Measurements from ENCODE around the gene DCLK1.

- no peak for TF ChIP-seq CTCF (IDR thresholded peaks at IDR 0.05 in 2 of 3, conservative IDR thresholded peaks at IDR 0.05 in 1 of 3; ENCODE audit: control insufficient read depth in 2 of 3, extremely low read depth in 1 of 3, insufficient read depth in 1 of 3, low read depth in 3 of 3, low read length in 3 of 3)
- no peak for TF ChIP-seq POLR2A (IDR thresholded peaks at IDR 0.05; ENCODE audit: low read depth, low read length)
- TF ChIP-seq SMC3 (IDR thresholded peaks at IDR 0.05; ENCODE audit: borderline replicate concordance, low read length): no peak
- no peak for TF ChIP-seq ZZZ3 (IDR thresholded peaks at IDR 0.05; ENCODE audit: control insufficient read depth, insufficient read length, low read depth)
- no peak for TF ChIP-seq CUX1 (IDR thresholded peaks at IDR 0.05; ENCODE audit: insufficient replicate concordance, low read depth, low read length)
- no peak for TF ChIP-seq JUND (IDR thresholded peaks at IDR 0.05; ENCODE audit: low read depth, low read length)
- TF ChIP-seq, protein P1, sequence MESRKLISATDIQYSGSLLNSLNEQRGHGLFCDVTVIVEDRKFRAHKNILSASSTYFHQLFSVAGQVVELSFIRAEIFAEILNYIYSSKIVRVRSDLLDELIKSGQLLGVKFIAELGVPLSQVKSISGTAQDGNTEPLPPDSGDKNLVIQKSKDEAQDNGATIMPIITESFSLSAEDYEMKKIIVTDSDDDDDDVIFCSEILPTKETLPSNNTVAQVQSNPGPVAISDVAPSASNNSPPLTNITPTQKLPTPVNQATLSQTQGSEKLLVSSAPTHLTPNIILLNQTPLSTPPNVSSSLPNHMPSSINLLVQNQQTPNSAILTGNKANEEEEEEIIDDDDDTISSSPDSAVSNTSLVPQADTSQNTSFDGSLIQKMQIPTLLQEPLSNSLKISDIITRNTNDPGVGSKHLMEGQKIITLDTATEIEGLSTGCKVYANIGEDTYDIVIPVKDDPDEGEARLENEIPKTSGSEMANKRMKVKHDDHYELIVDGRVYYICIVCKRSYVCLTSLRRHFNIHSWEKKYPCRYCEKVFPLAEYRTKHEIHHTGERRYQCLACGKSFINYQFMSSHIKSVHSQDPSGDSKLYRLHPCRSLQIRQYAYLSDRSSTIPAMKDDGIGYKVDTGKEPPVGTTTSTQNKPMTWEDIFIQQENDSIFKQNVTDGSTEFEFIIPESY (IDR thresholded peaks at IDR 0.05): no peak
- no peak for TF ChIP-seq YY1 (IDR thresholded peaks at IDR 0.05; ENCODE audit: low read depth, low read length)
- no peak for TF ChIP-seq RCOR1 (conservative IDR thresholded peaks at IDR 0.05; ENCODE audit: low read depth, low read length)
- no peak for TF ChIP-seq NFYA (IDR thresholded peaks at IDR 0.05; ENCODE audit: borderline replicate concordance, low read depth, low read length)
- no peak for TF ChIP-seq EZH2 (IDR thresholded peaks at IDR 0.05; ENCODE audit: borderline replicate concordance, control insufficient read depth, low read depth, low read length)
- no peak for TF ChIP-seq JUNB (IDR thresholded peaks at IDR 0.05)
- no peak for TF ChIP-seq NRF1 (conservative IDR thresholded peaks at IDR 0.05; ENCODE audit: low read depth, low read length)
- TF ChIP-seq BACH1 (IDR thresholded peaks at IDR 0.05; ENCODE audit: borderline replicate concordance): no peak
Observed at GRCh38 chr13:35849256-35849644, 281.9 kb downstream of the DCLK1 start.
